ENCODE results near the gene COL20A1. TPM values are rescaled to one million over a fixed set of nuclear protein-coding genes. Genes with fewer than 3 reads are reported as not detected.

The COL20A1 gene
- total RNA-seq (2014; rRNA removed; shearing (Covaris generic)), result not detected in 2 replicates
- not detected in 2 replicates for polyA plus RNA-seq (2016; fragmentation: Nextera tagmentation; extraction: Ambion mirVana)

- H3K4me3 ChIP-seq, result no peak within 1 kb of the TSS
- H3K9me2 ChIP-seq (ENCODE audit: insufficient read depth), result no peaks in the 10 kb centered on the region
- no peak for TF ChIP-seq EZH2phosphoT487 (IDR thresholded peaks at IDR 0.05; ENCODE audit: insufficient read depth, low read depth)
- no peak for TF ChIP-seq EZH2 (IDR thresholded peaks at IDR 0.05; ENCODE audit: insufficient read depth, poor library complexity, severe bottlenecking)
- no peaks in the 10 kb centered on the region for H3K9me3 ChIP-seq (ENCODE audit: low read depth)
- H3K27me3 ChIP-seq (replicated peaks; ENCODE audit: insufficient read depth), result peaks cover 22% of the 10 kb centered on the region
- H3K36me3 ChIP-seq (ENCODE audit: low read depth), result no peaks in the 10 kb centered on the region; the same call in 1 of the 2 replicates
- H3K4me1 ChIP-seq (ENCODE audit: insufficient read depth), result no peaks in the 10 kb centered on the region
- H3K4me2 ChIP-seq (ENCODE audit: unreplicated experiment), result no peak within 1 kb of the TSS
- no peak for DNase-seq
- in situ Hi-C loops (cut with MboI), result no loop called here
- H3K79me2 ChIP-seq (ENCODE audit: insufficient read depth), result no peaks in the 10 kb centered on the region
- no peaks in the 10 kb centered on the region for H3F3A ChIP-seq (ENCODE audit: insufficient read depth)
- no peaks in the 10 kb centered on the region for H4K20me1 ChIP-seq (ENCODE audit: insufficient read depth)
- H3K27ac ChIP-seq, result no peak within 1 kb of the TSS
- H2AFZ ChIP-seq, result no peak within 1 kb of the TSS
- WGBS, 2 experiments (ENCODE audit: low coverage in 1 of 2, low lambda C conversion rate in 2 of 2, missing lambda C conversion rate in 2 of 2), result 20 to 42% methylated on average over 5 to 7 of the region's 7 CpGs
- no peak within 1 kb of the TSS for H3K9ac ChIP-seq
Observed at GRCh38 chr20:63292904-63293303, at the start of gene COL20A1. Gene COL20A1, plus strand, starts transcription at chr20:63293186. Its CDS starts 1,922 bp downstream, at chr20:63295108.

- in situ Hi-C loops (cut with MboI), result no loop called here
- no peak overlapping the region for H3K4me3 ChIP-seq
- DNase-seq, result no peak
- H3K79me2 ChIP-seq (ENCODE audit: insufficient read depth), result no peaks in the 10 kb centered on the region
- H3K27ac ChIP-seq, result no peak overlapping the region
- no peaks in the 10 kb centered on the region for H3F3A ChIP-seq (ENCODE audit: insufficient read depth)
- H3K36me3 ChIP-seq (ENCODE audit: low read depth), result no peaks in the 10 kb centered on the region
- H3K9ac ChIP-seq, result no peak overlapping the region
- H2AFZ ChIP-seq, result no peak overlapping the region
- H3K4me2 ChIP-seq (ENCODE audit: unreplicated experiment), result no peak overlapping the region
- no peaks in the 10 kb centered on the region for H3K4me1 ChIP-seq (ENCODE audit: insufficient read depth)
- 77 to 80% methylated on average over 19 to 25 of the region's 25 CpGs for WGBS, 2 experiments (ENCODE audit: low coverage in 1 of 2, low lambda C conversion rate in 2 of 2, missing lambda C conversion rate in 2 of 2)
- TF ChIP-seq EZH2 (IDR thresholded peaks at IDR 0.05; ENCODE audit: insufficient read depth, poor library complexity, severe bottlenecking), result no peak
- no peak for TF ChIP-seq EZH2phosphoT487 (IDR thresholded peaks at IDR 0.05; ENCODE audit: insufficient read depth, low read depth)
- H4K20me1 ChIP-seq (ENCODE audit: insufficient read depth), result no peaks in the 10 kb centered on the region
- peaks cover 10% of the 10 kb centered on the region; the same call in 1 of the 2 replicates for H3K27me3 ChIP-seq (replicated peaks; ENCODE audit: insufficient read depth)
- H3K9me3 ChIP-seq (ENCODE audit: low read depth), result no peaks in the 10 kb centered on the region
- no peaks in the 10 kb centered on the region for H3K9me2 ChIP-seq (ENCODE audit: insufficient read depth)
Observed at GRCh38 chr20:63243604-63244247, 49.3 kb upstream of the COL20A1 start.

GRCh38 chr20:63244468-63244867, 48.5 kb upstream of the COL20A1 start:
- Histone ChIP-seq H2AFZ (no peak overlapping the region), H3K4me3 (no peak overlapping the region), H3K27ac (no peak overlapping the region), H3K9ac (no peak overlapping the region), H3K36me3 (ENCODE audit: low read depth) (no peaks in the 10 kb centered on the region), H3K9me2 (ENCODE audit: insufficient read depth) (no peaks in the 10 kb centered on the region), H3K4me1 (ENCODE audit: insufficient read depth) (no peaks in the 10 kb centered on the region), H3F3A (ENCODE audit: insufficient read depth) (no peaks in the 10 kb centered on the region), H3K9me3 (ENCODE audit: low read depth) (no peaks in the 10 kb centered on the region), H3K79me2 (ENCODE audit: insufficient read depth) (no peaks in the 10 kb centered on the region), H3K27me3 (replicated peaks; ENCODE audit: insufficient read depth) (peaks cover 10% of the 10 kb centered on the region; the same call in 1 of the 2 replicates), H4K20me1 (ENCODE audit: insufficient read depth) (no peaks in the 10 kb centered on the region), H3K4me2 (ENCODE audit: unreplicated experiment) (no peak overlapping the region)
- no peak for TF ChIP-seq EZH2 (IDR thresholded peaks at IDR 0.05; ENCODE audit: insufficient read depth, poor library complexity, severe bottlenecking)
- no peak for TF ChIP-seq EZH2phosphoT487 (IDR thresholded peaks at IDR 0.05; ENCODE audit: insufficient read depth, low read depth)
- in situ Hi-C loops (cut with MboI), result no loop called here
- no peak for DNase-seq
- 68 to 81% methylated on average over 10 of the region's 10 CpGs for WGBS, 2 experiments (ENCODE audit: low coverage in 1 of 2, low lambda C conversion rate in 2 of 2, missing lambda C conversion rate in 2 of 2)

- H3K9me3 ChIP-seq (ENCODE audit: low read depth), result no peaks in the 10 kb centered on the region
- H4K20me1 ChIP-seq (ENCODE audit: insufficient read depth), result no peaks in the 10 kb centered on the region
- H3K79me2 ChIP-seq (ENCODE audit: insufficient read depth), result no peaks in the 10 kb centered on the region
- no peak overlapping the region for H3K27ac ChIP-seq
- no peak overlapping the region for H3K4me3 ChIP-seq
- H3K9ac ChIP-seq, result no peak overlapping the region
- TF ChIP-seq EZH2phosphoT487 (IDR thresholded peaks at IDR 0.05; ENCODE audit: insufficient read depth, low read depth) (no peak), EZH2 (IDR thresholded peaks at IDR 0.05; ENCODE audit: insufficient read depth, poor library complexity, severe bottlenecking) (no peak)
- DNase-seq, result peak; percentile 28
- H3K27me3 ChIP-seq (replicated peaks; ENCODE audit: insufficient read depth), result peaks cover 10% of the 10 kb centered on the region
- H3K4me2 ChIP-seq (ENCODE audit: unreplicated experiment), result no peak overlapping the region
- no peaks in the 10 kb centered on the region for H3K9me2 ChIP-seq (ENCODE audit: insufficient read depth)
- WGBS, 2 experiments (ENCODE audit: low coverage in 1 of 2, low lambda C conversion rate in 2 of 2, missing lambda C conversion rate in 2 of 2), result 48 to 51% methylated on average over 44 to 50 of the region's 50 CpGs
- no peak overlapping the region for H2AFZ ChIP-seq
- no peaks in the 10 kb centered on the region for H3K4me1 ChIP-seq (ENCODE audit: insufficient read depth)
- no peaks in the 10 kb centered on the region for H3F3A ChIP-seq (ENCODE audit: insufficient read depth)
- no peaks in the 10 kb centered on the region for H3K36me3 ChIP-seq (ENCODE audit: low read depth)
- in situ Hi-C loops (cut with MboI), result no loop called here
Observed at GRCh38 chr20:63246490-63247288, 46.3 kb upstream of the COL20A1 start.
